Cardiac ventricle fibroblast (primary cell): ENCODE data around the gene VAV3. TPM values are rescaled to one million over a fixed set of nuclear protein-coding genes. Genes with fewer than 3 reads are reported as not detected.

Experiments used
- total RNA-seq: library from RNA; depleted of rRNA; stranded (reverse); fragments of >200 nt; gene quantifications from 2 replicates; pipeline ENCODE4 v1.2.3, GENCODE V29; 2015

Gene VAV3
- total RNA-seq, result 1.4 and 3.7 TPM in 2 replicates

GRCh38 chr1:107965110-107965991 lies at the start of gene VAV3:
Gene VAV3, minus strand, starts transcription at chr1:107965180. Its CDS starts 311 bp downstream, at chr1:107964869.

Other genes with a start within 250 kb of the VAV3 start
- gene SLC25A24, start 235.2 kb upstream of the VAV3 start, total RNA-seq, result 18.7 and 23.1 TPM in 2 replicates